Fibroblast of lung (primary cell): ENCODE results near the gene ADCY5. TPM values are rescaled to one million over a fixed set of nuclear protein-coding genes. Genes with fewer than 3 reads are reported as not detected.

Experiments
- DNase-seq, 2 donors: peaks; one replicate each; pipeline versions ENCODE4 v3.0.0 to v3.0.0-alpha.2; 2010; ENCODE audit warnings: low read depth in 2 of 2
- H2AFZ ChIP-seq: 2 replicates; pipeline ENCODE4 v1.5.1; 2012; ENCODE audit warnings: low read length, control low read depth, inconsistent platforms
- H3K27ac ChIP-seq: 2 replicates; pipeline ENCODE4 v1.5.1; 2011; ENCODE audit warnings: low read length, control low read depth; ENCODE audit not compliant: insufficient read depth
- H3K27me3 ChIP-seq: 2 replicates; pipeline ENCODE4 v1.5.1; 2011; ENCODE audit warnings: mild to moderate bottlenecking, low read length; ENCODE audit not compliant: control insufficient read depth, insufficient read depth
- H3K36me3 ChIP-seq: 2 replicates; pipeline ENCODE4 v1.5.1; 2011; ENCODE audit warnings: low read length; ENCODE audit not compliant: control insufficient read depth, insufficient read depth
- H3K4me1 ChIP-seq: 2 replicates; pipeline ENCODE4 v1.5.1; 2011; ENCODE audit warnings: low read length; ENCODE audit not compliant: control insufficient read depth, insufficient read depth; ENCODE audit errors: extremely low read depth
- H3K4me2 ChIP-seq: 2 replicates; pipeline ENCODE4 v1.5.1; 2011; ENCODE audit warnings: low read length, control low read depth; ENCODE audit not compliant: insufficient read depth; ENCODE audit errors: extremely low read depth
- H3K4me3 ChIP-seq, 4 experiments: fragments of 200-600 bp in 1 of 4; sonication (generic) in 1 of 4; replicated peaks in 1 of 4; 2 replicates each; pipeline ENCODE4 v1.5.1; 2011 to 2016; ENCODE audit warnings: low read length in 4 of 4, low read depth in 3 of 4, mild to moderate bottlenecking in 3 of 4, control low read depth in 2 of 4, inconsistent platforms in 1 of 4, mixed read lengths in 1 of 4; ENCODE audit not compliant: insufficient read depth in 1 of 4; ENCODE audit errors: control extremely low read depth in 1 of 4
- H3K79me2 ChIP-seq: 2 replicates; pipeline ENCODE4 v1.5.1; 2012; ENCODE audit warnings: mild to moderate bottlenecking, low read length, inconsistent platforms; ENCODE audit not compliant: control insufficient read depth, insufficient read depth
- H3K9ac ChIP-seq: 2 replicates; pipeline ENCODE4 v1.5.1; 2011; ENCODE audit warnings: mild to moderate bottlenecking, low read length, control low read depth; ENCODE audit not compliant: insufficient read depth
- H3K9me3 ChIP-seq: 2 replicates; pipeline ENCODE4 v1.5.1; 2012; ENCODE audit warnings: low read depth, low read length; ENCODE audit not compliant: control insufficient read depth, insufficient read depth
- H4K20me1 ChIP-seq: 2 replicates; pipeline ENCODE4 v1.5.1; 2011; ENCODE audit warnings: low read length; ENCODE audit not compliant: control insufficient read depth, insufficient read depth; ENCODE audit errors: extremely low read depth
- CTCF ChIP-seq, 2 donors: IDR thresholded peaks in 1 of 2; conservative IDR thresholded peaks in 1 of 2; 1 replicate in 1 of 2; 2 replicates in 1 of 2; pipeline ENCODE4 v1.5.1; 2011 to 2012; ENCODE audit warnings: low read length in 2 of 2, control low read depth in 1 of 2, inconsistent platforms in 1 of 2, low read depth in 1 of 2, mild to moderate bottlenecking in 1 of 2
- EZH2 ChIP-seq: IDR thresholded peaks from 2 replicates; pipeline ENCODE4 v1.5.1; 2012; ENCODE audit warnings: low read length, control low read depth, mild to moderate bottlenecking; ENCODE audit errors: missing control alignments
- polyA plus RNA-seq, 2 donors: library from polyadenylated mRNA; depleted of rRNA in 1 of 2; stranded (reverse) in 1 of 2; unstranded in 1 of 2; fragments of >200 nt; gene quantifications; 2 replicates each; pipeline ENCODE4 v1.2.1, GENCODE V29; 2011 to 2012; ENCODE audit warnings: missing spikeins in 1 of 2
- total RNA-seq: library from RNA; depleted of rRNA; stranded (reverse); fragments of >200 nt; gene quantifications from 2 replicates; pipeline ENCODE4 v1.2.1, GENCODE V29; 2014

Gene ADCY5
- total and polyA plus RNA-seq, 2 donors (not counting 1 experiment from before 2014, with no cell fraction given): 0.11 to 0.50 TPM

GRCh38 chr3:123303976-123304560 lies 144.8 kb downstream of the ADCY5 start:
- Histone ChIP-seq H4K20me1 (no peaks in the 10 kb centered on the region), H3K36me3 (no peaks in the 10 kb centered on the region), H3K4me3 (no peak overlapping the region), H3K27ac (no peak overlapping the region), H3K79me2 (no peaks in the 10 kb centered on the region), H3K4me2 (no peak overlapping the region), H3K4me1 (no peaks in the 10 kb centered on the region), H3K9me3 (no peaks in the 10 kb centered on the region), H3K27me3 (peaks cover 5% of the 10 kb centered on the region), H3K9ac (no peak overlapping the region), H2AFZ (no peak overlapping the region)
- DNase-seq: no peak
- TF ChIP-seq EZH2 (no peak), CTCF (conservative IDR thresholded peaks at IDR 0.05 in 1 of 2, IDR thresholded peaks at IDR 0.05 in 1 of 2; ENCODE audit: low read depth in 1 of 2, low read length in 2 of 2) (no peak)

- H3K27ac ChIP-seq: no peak overlapping the region
- H3K4me3 ChIP-seq: no peak overlapping the region
- no peaks in the 10 kb centered on the region for H4K20me1 ChIP-seq
- no peak for DNase-seq
- TF ChIP-seq CTCF (conservative IDR thresholded peaks at IDR 0.05 in 1 of 2, IDR thresholded peaks at IDR 0.05 in 1 of 2; ENCODE audit: low read depth in 1 of 2, low read length in 2 of 2) (no peak), EZH2 (no peak)
- no peak overlapping the region for H3K4me2 ChIP-seq
- H3K9ac ChIP-seq: no peak overlapping the region
- no peaks in the 10 kb centered on the region for H3K9me3 ChIP-seq
- H3K27me3 ChIP-seq: peaks cover 5% of the 10 kb centered on the region
- H3K79me2 ChIP-seq: no peaks in the 10 kb centered on the region
- no peaks in the 10 kb centered on the region for H3K36me3 ChIP-seq
- no peak overlapping the region for H2AFZ ChIP-seq
- H3K4me1 ChIP-seq: no peaks in the 10 kb centered on the region
These were observed 145.9 kb downstream of the ADCY5 start for GRCh38 chr3:123302961-123303360.

GRCh38 chr3:123301331-123302184 lies 147.3 kb downstream of the ADCY5 start:
- no peak for DNase-seq
- Histone ChIP-seq H3K4me3 (no peak overlapping the region), H3K79me2 (no peaks in the 10 kb centered on the region), H3K36me3 (no peaks in the 10 kb centered on the region), H3K4me1 (no peaks in the 10 kb centered on the region), H4K20me1 (no peaks in the 10 kb centered on the region), H3K4me2 (no peak overlapping the region), H2AFZ (no peak overlapping the region), H3K27me3 (peaks cover 5% of the 10 kb centered on the region), H3K9ac (no peak overlapping the region), H3K9me3 (no peaks in the 10 kb centered on the region), H3K27ac (no peak overlapping the region)
- TF ChIP-seq CTCF (conservative IDR thresholded peaks at IDR 0.05 in 1 of 2, IDR thresholded peaks at IDR 0.05 in 1 of 2; ENCODE audit: low read depth in 1 of 2, low read length in 2 of 2) (no peak), EZH2 (no peak)
